CD4-positive, alpha-beta T cell treated with Interleukin-4 for 1 hour (primary cell): ENCODE data around the gene RPS6KL1.
"Not testable (repeated sequence)": the region's sequence is repeated elsewhere in the genome, so short reads cannot be mapped to it uniquely, and the experiment has no call there.

Source experiments
- DNase-seq, 2 donors: peaks; one replicate each; pipeline ENCODE4 v3.0.0-alpha.2; 2020 to 2022

RPS6KL1 gene

DNA sequence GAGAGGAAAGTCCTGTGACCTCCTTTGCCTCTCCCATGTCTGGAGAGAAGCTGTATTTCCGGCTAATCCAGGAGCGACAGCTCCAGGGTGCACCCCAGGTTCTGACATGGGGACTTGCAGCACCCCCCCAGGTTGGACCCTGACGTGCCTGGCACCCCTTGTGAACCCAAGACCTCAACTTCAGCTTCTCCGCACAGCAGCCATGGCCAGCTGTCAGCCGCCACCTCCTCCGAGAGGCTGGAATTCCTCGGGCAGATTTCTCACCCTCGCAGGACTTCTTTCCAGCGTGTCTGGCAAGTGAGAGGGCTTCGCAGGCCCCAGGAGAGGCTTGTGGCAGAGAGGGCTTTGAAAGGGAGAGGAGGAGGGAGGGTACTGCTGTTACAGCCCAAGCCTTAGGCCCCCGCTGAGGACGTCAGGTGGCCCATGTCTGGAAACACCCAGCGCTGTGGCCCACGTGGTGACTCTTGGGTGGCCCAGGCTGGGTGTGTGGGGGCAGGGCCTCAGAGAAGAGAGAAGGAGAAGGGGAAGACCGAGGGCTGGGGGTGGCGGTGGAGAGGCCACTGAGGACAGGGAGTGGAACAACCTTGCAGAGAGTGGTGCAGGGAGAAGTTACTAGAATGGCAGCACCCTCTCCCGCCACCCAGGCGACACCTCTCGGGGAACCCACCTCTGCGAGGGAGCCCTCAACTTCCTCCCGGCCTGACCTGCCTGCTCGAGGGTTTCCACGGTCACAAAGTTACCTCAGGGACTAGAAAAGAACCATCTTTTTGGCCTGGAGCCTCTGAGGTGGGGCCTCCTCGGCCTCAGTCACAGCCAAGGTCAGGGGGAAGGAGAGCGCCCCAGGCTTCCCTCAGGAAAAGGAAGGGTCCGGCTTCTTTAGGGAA lies 11.7 kb upstream of the RPS6KL1 start:
- DNase-seq, result no peak

DNA sequence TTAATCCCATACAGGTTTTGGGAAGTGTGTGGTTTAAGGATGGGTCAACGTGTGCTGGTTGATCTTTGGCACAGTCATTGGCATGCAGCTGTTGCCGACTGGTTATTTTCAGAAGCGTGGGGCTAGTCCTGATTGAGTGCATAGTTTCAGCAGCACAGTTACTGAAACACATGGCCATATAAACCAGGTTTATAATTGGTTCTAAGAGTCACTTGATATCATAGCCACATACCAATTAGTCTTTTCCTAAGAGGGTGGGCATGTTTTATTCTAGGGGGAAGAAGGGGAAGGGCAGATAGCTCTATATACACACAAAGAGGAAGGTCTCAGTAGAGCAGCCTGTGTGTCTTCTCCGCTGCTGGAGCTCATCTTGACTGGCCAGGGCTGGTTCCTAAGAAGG lies 11.0 kb upstream of the RPS6KL1 start:
- no peak for DNase-seq

DNA sequence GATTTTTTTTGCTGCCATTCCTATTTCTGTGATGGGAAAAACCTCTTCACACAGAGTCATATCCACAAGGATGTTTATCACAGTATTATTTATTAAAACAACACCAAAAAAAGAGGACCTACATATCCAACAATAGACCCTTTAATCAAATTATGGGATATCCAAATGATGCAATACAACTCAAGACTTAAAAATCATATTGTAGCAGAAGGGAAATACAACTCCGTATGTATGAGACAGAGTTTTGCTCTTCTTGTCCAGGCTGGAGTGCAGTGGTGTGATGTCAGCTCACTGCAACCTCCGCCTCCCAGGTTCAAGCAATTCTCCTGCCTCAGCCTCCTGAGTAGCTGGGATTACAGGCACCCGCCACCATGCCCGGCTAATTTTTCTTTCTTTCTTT lies 9.9 kb upstream of the RPS6KL1 start:
- DNase-seq, result not testable (repeated sequence)

DNA sequence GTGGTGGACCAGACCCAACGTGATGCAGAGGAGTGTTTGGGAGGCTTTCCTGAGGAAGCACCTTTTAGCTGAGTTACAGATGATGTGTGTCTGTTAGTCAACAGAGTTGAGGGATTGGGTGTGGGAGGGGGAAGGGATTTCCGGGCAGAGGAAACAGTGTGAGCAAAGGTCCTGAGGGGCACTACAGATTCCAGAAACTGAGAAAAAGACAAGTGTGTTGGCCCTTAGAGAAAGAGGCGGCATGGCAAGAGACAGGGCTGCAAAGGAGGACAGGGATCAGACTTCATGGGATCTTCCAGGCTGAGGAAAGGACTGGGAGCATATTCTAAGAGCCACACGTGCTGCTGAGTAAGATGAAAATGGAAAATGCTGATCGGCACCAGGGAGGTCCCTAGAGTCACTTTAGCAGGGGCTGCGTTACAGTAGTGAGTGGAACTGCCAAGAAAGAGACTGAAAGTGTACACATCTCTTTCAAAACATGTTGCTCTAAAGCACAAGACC lies 9.4 kb upstream of the RPS6KL1 start:
- no peak for DNase-seq

DNA sequence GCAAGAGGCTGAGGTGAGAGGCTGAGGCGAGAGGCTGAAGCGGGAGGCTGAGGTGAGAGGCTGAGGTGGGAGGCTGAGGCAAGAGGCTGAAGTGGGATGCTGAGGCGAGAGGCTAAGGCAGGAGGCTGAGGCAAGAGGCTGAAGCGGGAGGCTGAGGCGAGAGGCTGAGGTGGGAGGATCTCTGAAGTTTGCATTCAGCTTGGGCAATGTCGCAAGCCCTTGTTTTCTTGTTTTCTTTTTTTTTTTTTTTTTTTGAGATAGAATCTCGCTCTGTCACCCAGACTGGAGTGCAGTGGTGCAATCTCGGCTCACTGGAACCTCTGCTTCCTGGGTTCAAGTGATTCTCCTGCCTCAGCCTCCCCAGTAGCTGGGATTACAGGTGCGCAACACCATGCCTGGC lies 8.7 kb upstream of the RPS6KL1 start:
- DNase-seq, result not testable (repeated sequence)

DNA sequence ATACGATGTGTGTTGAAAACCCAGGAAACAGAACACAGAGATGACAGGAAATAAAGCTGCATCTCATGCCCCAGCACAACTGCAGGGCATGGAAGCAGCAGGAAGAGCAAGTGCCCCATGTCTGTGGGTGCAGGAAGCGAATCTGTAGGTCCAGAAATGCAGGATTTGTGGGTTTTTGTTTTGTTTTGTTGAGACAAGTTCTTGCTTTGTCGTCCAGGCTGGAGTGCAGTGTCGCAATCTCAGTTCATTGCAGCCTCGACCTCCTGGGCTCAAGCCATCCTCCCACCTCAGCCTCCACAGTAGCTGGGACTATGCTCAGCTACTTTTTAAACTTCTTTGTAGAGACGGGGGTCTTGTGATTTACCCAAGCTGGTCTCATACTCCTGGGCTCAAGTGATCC lies 6.2 kb upstream of the RPS6KL1 start:
- no peak for DNase-seq

DNA sequence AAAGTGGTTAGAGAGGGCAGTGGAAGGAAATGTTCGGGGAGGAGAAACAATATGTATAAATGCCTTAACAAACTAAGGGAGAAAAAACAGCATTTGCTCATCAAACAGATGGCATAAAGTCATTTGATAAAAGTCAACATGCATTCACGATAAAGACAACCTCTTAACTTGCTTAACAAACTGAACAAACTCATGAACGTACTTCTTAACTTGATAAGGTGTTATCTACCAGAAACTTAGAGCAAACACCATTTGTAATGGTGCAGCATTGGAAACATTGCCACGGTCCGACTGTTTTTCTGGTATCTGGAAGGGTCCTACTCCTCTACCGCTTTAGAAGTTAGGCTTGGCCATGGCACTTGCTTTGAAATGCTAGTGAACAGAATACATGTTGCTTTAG lies 4.2 kb upstream of the RPS6KL1 start:
- DNase-seq, result no peak

DNA sequence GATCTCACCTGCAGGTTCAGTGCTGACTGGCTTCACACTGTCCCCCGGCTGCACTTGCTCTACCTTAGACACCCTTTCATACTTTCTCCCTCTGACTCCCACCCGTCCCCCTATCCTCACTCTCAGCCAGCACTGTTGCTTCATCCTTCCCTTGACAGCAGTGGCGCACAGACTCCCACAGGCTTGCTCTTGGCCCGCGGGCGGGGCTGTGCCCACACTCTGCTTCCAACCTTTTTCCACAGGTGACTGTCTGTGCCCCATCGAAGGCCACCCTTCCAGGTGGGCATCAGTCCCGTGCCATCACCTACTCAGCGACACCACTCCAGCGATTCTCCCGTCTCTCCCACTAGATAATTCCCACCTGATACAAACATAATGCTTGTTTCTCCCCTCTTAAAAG lies 1.0 kb upstream of the RPS6KL1 start:
- no peak for DNase-seq

DNA sequence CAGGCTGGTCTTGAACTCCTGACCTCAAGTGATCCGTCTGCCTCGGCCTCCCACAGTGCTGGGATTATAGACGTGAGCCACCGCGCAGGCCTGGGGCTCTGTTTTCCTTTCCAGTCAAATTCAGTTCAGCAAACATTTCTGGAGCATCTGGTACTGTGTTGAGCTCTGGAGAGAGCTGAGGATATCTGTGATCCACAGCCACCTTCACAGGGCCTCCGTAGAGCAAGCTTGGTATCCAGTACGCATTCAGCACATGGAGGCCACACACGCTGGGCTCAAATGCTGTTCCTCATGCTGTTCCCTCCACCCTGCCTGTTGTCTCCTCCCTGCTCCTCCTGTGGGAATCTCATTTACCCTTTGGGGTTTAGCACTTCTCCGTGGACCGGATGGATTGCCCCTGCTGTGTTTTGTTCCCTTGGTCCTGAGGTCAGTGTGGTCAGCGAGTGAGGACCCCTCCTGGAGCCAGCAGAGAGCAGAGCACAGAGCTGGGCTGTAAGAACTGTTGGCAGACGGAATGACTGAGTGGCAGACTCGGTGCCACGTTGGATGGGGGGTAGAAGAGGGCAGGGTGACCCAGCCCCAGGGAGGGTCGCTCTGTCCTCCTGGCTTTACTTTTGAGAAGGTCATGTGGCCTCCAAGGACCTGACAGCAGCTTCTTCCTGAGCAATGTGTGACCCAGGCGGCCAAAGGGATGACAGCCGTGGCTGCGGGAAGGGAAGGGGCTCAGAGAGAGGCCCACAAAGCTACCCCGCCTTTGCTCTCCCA lies 891 bp downstream of the RPS6KL1 start:
- no peak for DNase-seq

DNA sequence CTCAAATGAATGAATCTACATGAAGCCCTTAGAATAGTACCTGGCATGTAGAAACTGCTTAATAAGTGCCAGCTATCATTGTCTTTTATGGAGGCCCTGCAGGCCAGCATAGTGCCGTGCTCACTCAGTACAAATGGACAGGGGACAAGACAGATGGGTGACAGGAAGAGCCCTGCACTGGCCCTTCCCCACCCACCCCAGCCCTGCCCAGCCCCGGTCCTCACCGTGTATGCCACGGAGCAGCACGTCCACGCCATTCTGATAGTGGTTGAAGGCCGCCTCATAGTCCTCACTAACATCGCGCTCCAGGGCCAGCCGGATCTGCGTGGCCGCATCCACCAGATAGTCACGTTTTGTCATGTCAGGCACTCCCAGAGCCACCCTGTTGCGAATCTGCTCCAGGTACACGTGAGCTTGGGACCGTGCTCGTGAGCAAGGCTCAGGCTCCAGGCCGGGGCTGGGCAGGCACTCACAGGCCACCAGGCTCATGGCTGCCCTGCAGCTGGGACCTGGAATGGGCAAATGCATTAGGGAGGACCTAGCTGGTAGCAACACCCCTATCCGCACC lies 1.9 kb downstream of the RPS6KL1 start:
- DNase-seq, result no peak

DNA sequence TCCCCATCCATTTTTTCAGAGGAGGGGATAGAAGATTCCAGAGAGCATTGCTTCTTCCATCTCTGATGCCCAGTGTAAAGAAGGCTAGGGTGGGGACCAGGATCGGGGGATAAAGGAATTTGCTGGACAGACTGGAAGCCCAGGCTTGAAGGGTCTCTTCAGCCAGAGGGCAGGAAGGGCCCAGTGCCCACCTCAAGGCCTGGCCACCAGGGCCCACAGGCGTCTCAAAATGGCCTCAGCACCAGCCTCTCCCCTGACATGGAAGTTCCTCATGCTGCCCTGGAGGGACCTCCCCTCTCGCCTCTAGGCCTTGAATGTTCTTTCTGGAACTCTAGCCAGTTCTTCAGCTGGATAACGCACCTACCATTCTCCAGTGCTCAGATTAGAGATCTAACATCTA lies 2.8 kb downstream of the RPS6KL1 start:
- DNase-seq, result no peak

DNA sequence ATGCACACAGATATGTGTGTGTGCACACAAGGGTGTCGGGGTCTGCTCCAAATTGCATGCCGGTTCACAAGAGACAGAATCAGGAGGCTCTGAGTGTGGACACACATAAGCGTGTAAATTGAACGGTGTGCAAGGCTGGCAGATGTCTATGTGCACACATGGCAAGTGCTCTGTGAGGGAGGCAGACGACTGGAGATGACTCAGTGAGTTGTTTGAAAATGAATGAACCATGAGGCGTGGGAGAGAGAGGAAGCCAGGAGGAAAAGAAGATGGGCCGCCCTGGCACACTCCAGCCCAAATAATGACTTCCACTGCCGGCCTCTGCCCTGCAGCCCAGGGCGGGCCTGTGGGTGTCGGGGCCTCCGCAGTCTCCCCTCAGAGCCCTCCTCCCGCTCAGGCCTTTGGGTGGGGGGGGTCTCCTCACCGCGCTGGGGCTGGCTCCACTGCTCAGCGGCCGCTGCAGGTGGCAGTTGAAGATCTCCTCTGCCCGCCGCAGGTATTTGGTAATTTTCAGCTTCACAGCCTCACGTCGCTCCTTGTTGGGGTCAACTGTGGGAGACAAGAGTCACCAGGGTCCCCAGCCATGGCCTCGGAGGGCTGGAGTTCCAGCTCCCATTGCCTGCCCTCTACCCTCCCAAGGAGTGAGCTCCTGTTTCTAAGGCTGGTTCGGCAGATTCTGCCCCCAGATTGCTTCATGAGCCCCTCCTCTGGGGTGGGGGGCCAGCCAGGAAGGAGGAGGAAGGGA lies 3.5 kb downstream of the RPS6KL1 start:
- DNase-seq, result no peak

DNA sequence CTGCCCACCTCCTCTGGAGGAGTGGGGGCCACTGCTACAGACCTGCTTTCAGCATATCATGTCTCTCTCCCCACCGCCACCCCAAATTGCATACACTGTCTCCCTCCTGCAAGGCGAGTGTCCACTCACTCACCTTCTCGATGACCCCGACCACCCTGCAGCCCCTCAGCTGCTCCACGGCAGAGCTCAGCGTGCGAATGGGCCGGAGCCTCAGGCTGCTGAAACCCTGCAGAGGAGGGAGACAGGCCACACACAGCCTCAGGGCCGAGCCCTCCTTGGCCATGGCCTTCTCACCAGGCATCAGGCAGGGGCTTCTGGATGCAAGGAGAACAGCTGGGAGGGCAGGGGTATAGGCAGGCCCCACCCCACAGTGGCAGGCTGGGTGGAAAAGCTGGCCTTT lies 4.7 kb downstream of the RPS6KL1 start:
- no peak for DNase-seq

DNA sequence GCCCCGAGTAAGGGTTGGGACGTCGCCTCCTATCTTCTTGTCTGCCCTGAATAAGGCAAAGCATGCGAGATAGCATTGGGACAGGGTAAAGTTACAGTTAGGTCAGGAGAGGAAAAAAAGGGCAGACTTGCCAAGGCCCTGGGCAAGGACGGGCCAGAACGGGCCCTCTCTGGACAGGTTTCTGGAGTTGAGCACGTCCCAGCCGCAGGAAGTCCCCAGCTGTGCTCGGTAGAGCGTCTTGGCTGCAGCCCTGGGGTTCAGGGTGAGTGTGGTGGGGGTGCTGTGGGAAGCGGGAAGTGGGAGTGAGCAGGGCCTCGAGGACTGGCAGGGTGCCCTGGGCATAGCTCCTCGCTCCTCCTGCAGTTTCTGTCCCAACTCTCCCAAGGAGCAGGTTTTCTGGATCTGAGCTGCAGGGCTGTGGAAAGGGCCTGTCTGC lies 5.4 kb downstream of the RPS6KL1 start:
- no peak for DNase-seq

DNA sequence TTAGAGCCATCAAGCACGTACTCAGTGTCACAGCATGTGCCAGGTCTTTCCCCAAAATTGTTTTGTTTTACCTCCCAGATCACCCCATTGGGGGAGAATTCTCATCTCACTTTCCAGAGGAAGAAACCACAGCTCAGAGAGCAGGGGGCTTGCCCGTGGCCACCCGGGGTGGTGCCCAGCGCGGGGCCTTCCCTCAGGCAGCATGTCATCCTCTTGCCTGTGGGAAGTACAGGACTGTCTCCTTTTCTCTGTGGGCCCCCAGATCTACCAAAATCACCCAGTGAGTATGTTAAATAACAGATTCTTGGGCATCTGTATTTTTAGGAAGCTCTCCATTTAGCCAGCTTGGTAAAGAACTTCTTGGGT lies 5.9 kb downstream of the RPS6KL1 start:
- DNase-seq, result no peak

DNA sequence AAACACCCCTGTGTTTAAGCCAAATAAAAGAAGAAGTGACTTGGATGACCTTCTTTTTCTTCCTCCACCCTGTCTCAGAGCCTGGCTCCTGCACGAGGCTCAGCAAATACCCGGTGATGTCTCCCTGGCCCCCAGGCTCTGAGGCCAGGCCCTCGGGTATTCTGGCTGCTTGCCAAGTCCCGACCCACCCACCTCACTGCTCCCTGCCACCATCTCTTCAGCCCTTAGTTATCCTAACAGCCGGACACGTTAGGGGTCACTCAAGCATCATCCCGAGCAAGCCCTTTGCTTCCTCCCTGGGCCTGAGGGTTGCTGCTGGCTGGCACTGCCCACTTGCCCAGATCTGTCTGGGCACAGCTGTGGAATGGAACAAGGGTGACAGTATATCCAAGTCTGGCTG lies 7.2 kb downstream of the RPS6KL1 start:
- DNase-seq, result no peak

DNA sequence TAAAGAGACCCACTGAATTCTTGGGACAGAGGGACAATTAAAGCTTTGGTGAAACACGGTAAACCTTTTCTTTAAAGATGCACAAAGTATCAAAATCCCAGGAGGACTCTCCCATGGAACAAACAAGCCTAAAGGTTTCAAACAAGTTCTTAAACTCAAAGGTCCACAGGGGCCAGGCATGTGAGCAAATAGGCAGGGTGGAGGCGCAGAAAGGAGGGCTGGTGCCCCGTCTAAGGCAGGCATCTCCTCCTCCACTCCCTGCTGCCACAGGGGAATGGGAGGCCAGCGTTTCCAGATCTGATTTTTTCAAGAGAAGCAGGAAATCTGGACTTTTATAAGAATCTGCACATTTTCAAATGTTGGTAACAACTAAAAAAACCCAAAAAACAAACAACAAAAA lies 7.6 kb downstream of the RPS6KL1 start:
- no peak for DNase-seq

DNA sequence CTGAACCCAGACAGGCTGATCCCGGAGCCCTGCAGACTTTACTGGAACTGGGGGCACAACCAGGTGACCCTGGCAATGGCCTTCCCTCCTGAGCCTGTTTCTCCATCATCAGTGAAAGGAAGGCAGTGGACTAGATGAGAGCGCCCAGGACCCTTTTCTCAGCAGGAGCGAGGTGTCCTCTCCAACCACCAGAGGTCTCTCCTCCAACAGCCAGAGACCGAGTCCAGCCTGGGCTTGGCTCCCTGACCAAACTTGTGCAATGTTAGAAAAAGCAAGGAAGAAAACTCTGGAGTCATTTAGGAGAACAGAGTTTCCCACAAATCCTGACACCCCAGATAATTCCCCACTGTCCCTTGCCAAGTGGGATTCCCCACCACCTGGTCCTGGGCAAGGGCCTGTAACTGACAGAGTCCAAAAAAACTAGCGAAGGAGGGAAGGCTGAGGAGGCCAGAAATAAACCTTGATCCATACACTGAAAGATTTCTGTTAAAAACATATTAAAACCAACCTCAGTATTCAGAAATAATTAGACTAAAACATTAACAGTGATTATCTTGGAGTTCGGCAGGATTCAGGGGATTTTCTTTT lies 9.0 kb downstream of the RPS6KL1 start:
- DNase-seq, result peak; percentile 20 to 21

DNA sequence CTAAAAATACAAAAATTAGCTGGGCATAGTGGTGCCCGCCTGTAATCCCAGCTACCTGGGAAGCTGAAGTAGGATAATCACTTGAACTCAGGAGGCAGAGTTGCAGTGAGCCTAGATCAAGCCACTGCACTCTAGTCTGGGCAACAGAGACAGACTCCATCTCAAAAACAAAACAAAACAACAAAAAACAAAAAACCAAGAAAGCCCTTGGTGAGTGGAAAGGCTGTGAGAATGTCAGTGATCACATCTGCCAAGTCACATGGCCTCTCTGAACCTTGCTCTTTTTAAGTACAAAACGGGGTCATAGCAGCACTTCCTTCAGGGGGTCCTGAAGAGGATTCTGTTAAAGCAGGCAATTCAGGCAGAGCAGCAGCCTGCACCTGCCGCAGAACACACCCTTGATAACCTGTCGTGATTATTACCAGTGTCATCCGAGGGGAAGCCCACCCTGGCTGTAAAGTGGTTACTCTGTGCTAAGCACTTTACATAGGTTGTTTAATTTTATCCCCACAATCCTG lies 9.6 kb downstream of the RPS6KL1 start:
- DNase-seq, result no peak

DNA sequence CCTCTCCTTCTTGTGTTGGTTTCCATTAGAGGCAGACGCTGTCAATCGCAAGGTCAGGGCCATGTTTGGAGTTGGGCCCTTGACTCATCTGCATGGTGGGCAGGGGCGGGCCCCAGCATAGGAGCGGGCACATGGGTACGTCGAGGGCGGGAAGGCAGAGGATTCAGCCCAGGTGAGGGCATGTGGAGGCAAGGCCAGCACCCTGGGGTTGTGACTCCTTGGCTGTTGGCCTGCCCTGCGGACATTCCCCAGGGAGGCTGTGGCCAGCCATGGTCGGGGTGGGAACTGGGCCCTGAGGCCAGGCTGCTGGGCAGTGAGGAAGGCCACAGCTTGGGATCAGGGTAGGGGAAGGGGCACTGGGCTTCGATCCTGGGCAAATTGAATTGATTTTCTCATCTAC lies 10.3 kb downstream of the RPS6KL1 start:
- no peak for DNase-seq

DNA sequence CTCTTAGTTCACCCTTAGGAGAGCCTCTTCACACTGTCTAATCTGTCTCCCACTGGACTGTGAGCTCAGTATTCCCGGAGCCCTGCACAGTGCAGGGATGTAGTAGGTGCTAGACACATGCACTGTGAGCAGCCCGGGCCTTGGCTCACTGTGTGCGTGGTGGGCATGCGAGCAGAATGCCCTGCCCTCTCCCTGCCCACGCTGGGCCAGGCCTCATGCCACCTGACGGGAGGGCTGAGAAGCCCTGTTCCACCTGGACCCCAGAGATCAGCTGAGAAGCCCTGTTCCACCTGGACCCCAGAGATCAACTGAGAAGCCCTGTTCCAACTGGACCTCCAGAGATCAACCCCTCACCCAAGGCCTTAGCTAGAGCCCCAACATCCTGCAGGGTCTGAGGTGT lies 10.9 kb downstream of the RPS6KL1 start:
- DNase-seq, result no peak

DNA sequence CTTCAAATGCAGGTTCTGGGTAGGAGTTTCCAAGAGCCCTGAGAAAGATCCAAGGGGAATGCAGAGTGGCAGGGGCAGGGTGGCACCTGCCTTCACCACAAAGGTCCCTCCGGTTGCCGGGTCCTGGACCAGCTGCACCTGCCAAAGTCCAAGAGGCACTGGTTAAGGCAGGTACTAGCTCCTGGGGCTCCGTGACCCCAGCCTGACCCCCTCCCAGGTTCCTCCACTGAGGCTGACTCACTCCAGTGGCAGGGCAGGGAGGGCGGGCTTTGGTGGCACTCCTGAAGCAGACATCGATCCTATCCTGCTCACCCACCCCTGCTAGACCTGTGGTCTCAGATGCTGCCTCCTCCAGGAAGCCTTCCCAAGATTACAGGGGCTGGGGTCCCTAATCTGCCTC lies 11.4 kb downstream of the RPS6KL1 start:
- no peak for DNase-seq
